ENCODE measurements around the gene SMDT1. TPM values are rescaled to one million over a fixed set of nuclear protein-coding genes. Genes with fewer than 3 reads are reported as not detected.

SMDT1 gene
- polyA plus RNA-seq, 1 of the 3 experiments (the other 2 are of a cell fraction) = 29.8 TPM

GRCh38 chr22:42041784-42042183, 37.7 kb upstream of the SMDT1 start:
- no peaks in the 10 kb centered on the region for H3K4me1 ChIP-seq (ENCODE audit: control insufficient read depth in 1 of 2, insufficient read depth in 2 of 2, low read depth in 1 of 2, low read length in 1 of 2)
- no peak overlapping the region for H3K4me3 ChIP-seq (ENCODE audit: low read depth in 2 of 2, low read length in 1 of 2)
- no peak overlapping the region for H3K9ac ChIP-seq
- H3K9me3 ChIP-seq = no peaks in the 10 kb centered on the region
- H3K36me3 ChIP-seq (replicated peaks in 1 of 2; ENCODE audit: control insufficient read depth in 1 of 2, insufficient read depth in 2 of 2, low read length in 1 of 2) = no peaks in the 10 kb centered on the region
- no peak for DNase-seq
- H2AFZ ChIP-seq (ENCODE audit: low read depth) = no peak overlapping the region
- no peaks in the 10 kb centered on the region for H3K27me3 ChIP-seq (ENCODE audit: insufficient read depth)
- ChIA-PET CTCF (no interaction called here), POLR2A (no interaction called here)
- H3K4me2 ChIP-seq = no peak overlapping the region
- no peaks in the 10 kb centered on the region for H3K79me2 ChIP-seq (ENCODE audit: insufficient read depth)
- TF ChIP-seq RXRA (IDR thresholded peaks at IDR 0.05; ENCODE audit: borderline replicate concordance, low read depth) = no peak
- TF ChIP-seq RAD21 (IDR thresholded peaks at IDR 0.05; ENCODE audit: low read length) = no peak
- TF ChIP-seq, protein P1, sequence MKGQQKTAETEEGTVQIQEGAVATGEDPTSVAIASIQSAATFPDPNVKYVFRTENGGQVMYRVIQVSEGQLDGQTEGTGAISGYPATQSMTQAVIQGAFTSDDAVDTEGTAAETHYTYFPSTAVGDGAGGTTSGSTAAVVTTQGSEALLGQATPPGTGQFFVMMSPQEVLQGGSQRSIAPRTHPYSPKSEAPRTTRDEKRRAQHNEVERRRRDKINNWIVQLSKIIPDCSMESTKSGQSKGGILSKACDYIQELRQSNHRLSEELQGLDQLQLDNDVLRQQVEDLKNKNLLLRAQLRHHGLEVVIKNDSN (IDR thresholded peaks at IDR 0.05; ENCODE audit: borderline replicate concordance, low read depth) = no peak
- no peak for TF ChIP-seq MAX (IDR thresholded peaks at IDR 0.05; ENCODE audit: low read depth)
- no peak for TF ChIP-seq REST (IDR thresholded peaks at IDR 0.05; ENCODE audit: low read depth, low read length)
- no peak for TF ChIP-seq CHD2 (IDR thresholded peaks at IDR 0.05; ENCODE audit: low read length, partially characterized antibody)
- TF ChIP-seq RFX5 (IDR thresholded peaks at IDR 0.05; ENCODE audit: low read length) = no peak
- TF ChIP-seq FOXJ3 (CRISPR knock-in tag; IDR thresholded peaks at IDR 0.05) = no peak
- TF ChIP-seq CTCF (IDR thresholded peaks at IDR 0.05) = no peak
- no peak for TF ChIP-seq NRF1 (IDR thresholded peaks at IDR 0.05; ENCODE audit: low read depth, low read length)
- no peak for TF ChIP-seq YY1 (IDR thresholded peaks at IDR 0.05; ENCODE audit: low read depth)
- no peak for TF ChIP-seq RCOR1 (IDR thresholded peaks at IDR 0.05; ENCODE audit: low read length)
- TF ChIP-seq MEF2A (IDR thresholded peaks at IDR 0.05; ENCODE audit: borderline replicate concordance, low read depth) = no peak
- TF ChIP-seq SMC3 (IDR thresholded peaks at IDR 0.05; ENCODE audit: low read depth, low read length) = no peak
- no peak for TF ChIP-seq ZBTB33 (IDR thresholded peaks at IDR 0.05; ENCODE audit: borderline replicate concordance, low read depth)
- no peak for TF ChIP-seq PBX3 (IDR thresholded peaks at IDR 0.05)
- no peak for TF ChIP-seq NFIC (IDR thresholded peaks at IDR 0.05; ENCODE audit: borderline replicate concordance)
- TF ChIP-seq FOSL2 (IDR thresholded peaks at IDR 0.05; ENCODE audit: borderline replicate concordance, low read depth) = no peak
- TF ChIP-seq FOXM1 (IDR thresholded peaks at IDR 0.05; ENCODE audit: low read depth) = no peak
- TF ChIP-seq TAF1 (IDR thresholded peaks at IDR 0.05; ENCODE audit: borderline replicate concordance, low read depth, low read length) = no peak
- H4K20me1 ChIP-seq (ENCODE audit: insufficient read depth) = no peaks in the 10 kb centered on the region
- no peak overlapping the region for H3K27ac ChIP-seq (ENCODE audit: low read depth in 2 of 2, low read length in 1 of 2)
- no peaks in the 10 kb centered on the region for H3K9me2 ChIP-seq
- no peaks in the 10 kb centered on the region for H3F3A ChIP-seq (replicated peaks; ENCODE audit: insufficient read depth)

Measured in SK-N-SH (cell line).